LNCaP clone FGC (cell line): ENCODE data around the gene RPL10.

Source experiments
- DNase-seq: peaks from one replicate; pipeline ENCODE4 v3.0.0-alpha.2; 2011; ENCODE audit warnings: low read depth
- H3K4me3 ChIP-seq: 2 replicates; pipeline ENCODE4 v1.5.1; 2011; ENCODE audit warnings: mild to moderate bottlenecking, low read depth, low read length, control low read depth
- CTCF ChIP-seq: IDR thresholded peaks from 2 replicates; pipeline ENCODE4 v1.5.1; 2012; ENCODE audit warnings: mild to moderate bottlenecking; ENCODE audit not compliant: control insufficient read depth, insufficient read depth; ENCODE audit errors: extremely low read depth

The RPL10 gene

GRCh38 chrX:154401045-154401799 is 3.0 kb downstream of the RPL10 start:
- no peak for TF ChIP-seq CTCF
- DNase-seq: no peak
- H3K4me3 ChIP-seq: no peak overlapping the region

GRCh38 chrX:154401918-154402621 is 3.9 kb downstream of the RPL10 start:
- H3K4me3 ChIP-seq: no peak overlapping the region

GRCh38 chrX:154402622-154403127 is 4.5 kb downstream of the RPL10 start:
- TF ChIP-seq CTCF: no peak
- no peak overlapping the region for H3K4me3 ChIP-seq
- DNase-seq: no peak

More at GRCh38 chrX:154401918-154402621, 3.9 kb downstream of the RPL10 start:
- TF ChIP-seq CTCF: no peak
- no peak for DNase-seq

GRCh38 chrX:154403192-154403591 is 5.0 kb downstream of the RPL10 start:
- TF ChIP-seq CTCF: no peak
- DNase-seq: no peak

GRCh38 chrX:154403858-154404257 is 5.7 kb downstream of the RPL10 start:
- TF ChIP-seq CTCF: no peak
- DNase-seq: no peak
- H3K4me3 ChIP-seq: no peak overlapping the region

More at GRCh38 chrX:154403192-154403591, 5.0 kb downstream of the RPL10 start:
- H3K4me3 ChIP-seq: no peak overlapping the region

GRCh38 chrX:154404625-154405192 is 6.5 kb downstream of the RPL10 start:
- no peak for TF ChIP-seq CTCF
- DNase-seq: no peak

More at GRCh38 chrX:154404625-154405192, 6.5 kb downstream of the RPL10 start:
- H3K4me3 ChIP-seq: no peak overlapping the region
